GM12875 (cell line): ENCODE data around the gene OPTC.

Experiments
- H3K4me3 ChIP-seq: one replicate; pipeline ENCODE4 v1.5.1; 2011; ENCODE audit warnings: low read depth, low read length, control low read depth
- TF ChIP-seq, protein P1 (sequence below): IDR thresholded peaks from 2 replicates; pipeline ENCODE4 v1.5.1; 2011; ENCODE audit warnings: low read depth, mild to moderate bottlenecking, control low read depth, inconsistent platforms, low read length, moderate library complexity, borderline replicate concordance; ENCODE audit not compliant: insufficient read depth

The OPTC gene

DNA sequence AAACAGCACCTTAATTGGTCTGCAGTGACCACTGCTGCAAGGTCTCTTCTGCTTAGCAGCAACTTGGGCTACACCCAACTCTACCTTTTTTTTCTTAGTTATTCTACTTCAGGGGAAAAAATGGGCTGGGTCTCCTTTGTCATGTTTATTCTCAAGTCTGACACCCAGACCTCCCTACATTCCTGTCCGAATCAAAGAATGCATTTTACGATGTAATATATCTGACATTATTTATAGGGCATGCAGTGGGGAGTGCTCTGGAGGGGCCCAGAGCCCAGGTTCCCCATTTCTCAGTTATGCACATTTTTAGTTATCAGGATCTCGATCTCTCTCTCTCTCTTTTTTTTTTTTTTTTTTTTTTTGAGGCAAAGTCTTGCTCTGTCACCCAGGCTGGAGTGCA, 50.5 kb downstream of the OPTC start:
- no peak overlapping the region for H3K4me3 ChIP-seq
- TF ChIP-seq, protein P1, sequence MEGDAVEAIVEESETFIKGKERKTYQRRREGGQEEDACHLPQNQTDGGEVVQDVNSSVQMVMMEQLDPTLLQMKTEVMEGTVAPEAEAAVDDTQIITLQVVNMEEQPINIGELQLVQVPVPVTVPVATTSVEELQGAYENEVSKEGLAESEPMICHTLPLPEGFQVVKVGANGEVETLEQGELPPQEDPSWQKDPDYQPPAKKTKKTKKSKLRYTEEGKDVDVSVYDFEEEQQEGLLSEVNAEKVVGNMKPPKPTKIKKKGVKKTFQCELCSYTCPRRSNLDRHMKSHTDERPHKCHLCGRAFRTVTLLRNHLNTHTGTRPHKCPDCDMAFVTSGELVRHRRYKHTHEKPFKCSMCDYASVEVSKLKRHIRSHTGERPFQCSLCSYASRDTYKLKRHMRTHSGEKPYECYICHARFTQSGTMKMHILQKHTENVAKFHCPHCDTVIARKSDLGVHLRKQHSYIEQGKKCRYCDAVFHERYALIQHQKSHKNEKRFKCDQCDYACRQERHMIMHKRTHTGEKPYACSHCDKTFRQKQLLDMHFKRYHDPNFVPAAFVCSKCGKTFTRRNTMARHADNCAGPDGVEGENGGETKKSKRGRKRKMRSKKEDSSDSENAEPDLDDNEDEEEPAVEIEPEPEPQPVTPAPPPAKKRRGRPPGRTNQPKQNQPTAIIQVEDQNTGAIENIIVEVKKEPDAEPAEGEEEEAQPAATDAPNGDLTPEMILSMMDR: no peak

DNA sequence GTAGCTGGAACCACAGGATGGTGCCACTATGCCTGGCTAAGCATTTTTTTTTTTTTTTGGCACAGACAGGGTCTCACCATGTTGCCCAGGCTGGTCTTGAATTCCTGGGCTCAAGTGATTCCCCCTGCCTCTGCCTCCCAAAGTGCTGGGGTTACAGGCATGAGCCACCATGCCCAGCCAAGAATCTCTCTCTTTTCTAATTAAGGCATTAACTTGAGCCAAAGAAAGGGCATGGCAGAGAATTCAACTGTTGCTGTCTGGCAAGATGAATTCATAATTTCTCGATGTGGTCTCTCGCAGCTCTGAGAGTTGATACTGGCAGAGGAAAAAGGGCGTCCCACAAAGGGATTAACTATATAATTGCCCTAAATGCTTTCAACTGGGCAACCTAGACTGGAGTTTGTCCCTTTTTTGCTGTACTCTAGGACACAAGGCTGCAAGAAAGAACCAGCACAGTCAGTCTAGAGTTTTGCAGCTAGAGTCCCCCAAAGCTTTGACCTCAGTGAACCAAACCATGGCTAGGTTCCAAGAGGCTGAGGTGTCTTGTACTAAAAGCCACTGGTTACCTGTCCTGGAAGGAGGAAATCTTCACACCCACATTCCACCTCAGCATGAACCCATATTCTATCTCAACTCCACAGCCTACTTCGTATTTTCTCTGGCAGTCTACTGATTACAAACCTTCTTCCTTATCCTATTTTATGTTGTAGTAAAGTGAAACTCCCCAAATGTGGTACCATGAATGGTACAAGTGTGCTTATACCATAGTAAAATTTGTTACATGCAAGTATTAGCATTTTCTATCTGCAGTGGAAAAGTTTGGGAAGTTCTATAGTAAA, 51.2 kb downstream of the OPTC start:
- H3K4me3 ChIP-seq: no peak overlapping the region
- TF ChIP-seq, protein P1: no peak

DNA sequence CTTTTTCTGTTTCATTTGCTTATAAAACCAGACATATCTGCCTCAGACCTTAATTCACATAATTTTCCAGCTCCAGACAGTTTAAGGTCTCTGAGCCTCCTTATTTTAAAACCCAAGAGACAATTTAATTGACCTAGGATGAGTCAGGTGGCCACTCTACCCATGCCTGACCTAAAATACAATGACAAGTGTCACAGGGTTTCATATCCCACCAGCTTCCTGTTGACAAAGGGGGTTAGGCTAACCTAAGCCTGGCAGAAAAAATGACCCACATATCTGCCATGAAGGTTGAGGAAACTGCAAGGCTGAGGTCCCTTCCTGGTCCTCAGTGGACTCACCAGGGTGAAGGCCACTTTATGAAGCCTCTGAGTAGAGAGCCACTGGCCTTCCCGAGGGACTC, 52.3 kb downstream of the OPTC start:
- no peak overlapping the region for H3K4me3 ChIP-seq
- TF ChIP-seq, protein P1: no peak

DNA sequence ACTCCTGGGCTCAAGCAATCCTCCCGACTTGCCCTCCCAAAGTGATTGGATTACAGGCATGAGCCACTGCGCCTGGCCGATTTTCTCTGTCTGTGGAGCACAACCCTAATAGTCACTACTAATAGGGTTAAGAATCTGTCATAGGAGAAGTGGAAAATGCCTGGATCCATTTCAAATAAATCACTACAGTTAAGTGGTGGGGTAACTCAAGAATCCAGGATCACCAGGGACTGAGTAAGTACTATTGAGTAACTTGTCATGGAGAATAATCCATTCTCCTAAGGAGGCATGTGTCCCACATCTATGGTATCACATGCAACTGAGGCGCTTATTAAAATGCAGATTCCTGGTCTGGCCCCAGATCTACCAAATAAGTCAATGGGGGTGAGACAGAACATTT, 53.2 kb downstream of the OPTC start:
- no peak overlapping the region for H3K4me3 ChIP-seq
- TF ChIP-seq, protein P1: no peak

DNA sequence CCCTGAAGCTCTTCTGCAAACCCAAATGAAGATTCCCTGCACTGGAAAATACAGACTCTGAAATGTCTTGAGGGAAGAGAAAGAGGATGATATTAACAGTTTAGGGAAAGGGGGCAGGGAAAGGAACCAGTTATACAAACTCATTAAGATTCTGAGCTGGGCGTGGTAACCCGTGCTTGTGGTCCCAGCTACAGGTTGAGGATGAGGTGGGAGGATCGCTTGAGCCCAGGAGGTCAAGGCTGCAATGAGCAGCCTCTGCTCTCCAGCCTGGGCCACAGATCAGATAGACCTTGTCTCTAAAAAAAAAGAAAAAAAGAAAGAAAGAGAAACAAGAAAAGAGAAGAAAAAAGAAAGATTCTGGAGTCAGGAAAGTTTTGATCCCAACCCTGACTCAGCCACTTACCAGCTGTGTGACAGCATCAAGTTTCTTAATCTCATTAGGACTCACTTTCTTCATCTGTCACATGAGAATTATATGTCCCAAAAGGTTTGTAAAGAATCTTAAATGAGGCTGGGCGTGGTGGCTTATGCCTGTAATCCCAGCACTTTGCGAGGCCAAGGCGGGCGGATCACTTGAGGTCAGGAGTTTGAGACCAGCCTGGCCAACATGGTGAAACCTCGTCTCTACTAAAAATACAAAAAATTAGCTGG, 53.9 kb downstream of the OPTC start:
- H3K4me3 ChIP-seq: no peak overlapping the region
- TF ChIP-seq, protein P1: no peak

DNA sequence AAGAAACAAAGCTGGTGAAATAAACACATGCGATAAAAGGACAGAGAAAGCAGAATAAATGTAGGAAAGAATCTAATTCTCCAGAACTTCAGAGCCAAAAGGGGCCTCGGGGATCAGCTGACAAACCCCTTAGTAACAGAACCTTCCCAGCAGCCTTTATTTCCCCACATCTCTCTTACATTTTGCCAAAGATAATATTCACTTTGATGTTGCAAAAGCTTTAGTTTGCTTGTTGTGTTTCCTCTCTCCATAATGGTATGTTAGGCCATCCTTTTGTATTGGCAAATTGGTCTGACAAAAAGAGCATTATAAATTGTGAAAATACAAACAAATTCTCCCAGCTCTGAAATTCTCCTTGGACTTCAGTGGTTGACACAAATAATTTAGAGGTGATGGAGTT, 54.9 kb downstream of the OPTC start:
- TF ChIP-seq, protein P1: no peak
- no peak overlapping the region for H3K4me3 ChIP-seq

DNA sequence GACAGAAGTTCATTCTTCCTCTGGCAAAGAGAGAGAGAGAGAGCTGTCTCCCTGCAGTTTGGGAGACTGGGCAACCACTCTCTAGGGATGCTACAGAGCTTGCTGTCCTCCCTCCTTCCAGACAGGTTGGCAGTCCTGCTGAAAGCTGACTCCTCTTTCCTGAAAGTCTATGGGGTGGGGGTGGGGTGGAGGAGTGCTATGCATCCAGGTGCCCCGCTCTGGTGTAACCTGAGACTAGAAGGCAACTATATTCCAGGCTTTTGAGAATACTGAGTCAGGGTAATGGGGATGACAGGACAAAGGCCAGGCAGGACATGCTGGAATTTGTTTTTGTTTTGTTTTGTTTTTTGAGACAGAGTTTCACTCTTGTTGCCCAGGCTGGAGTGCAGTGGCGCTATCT, 55.4 kb downstream of the OPTC start:
- TF ChIP-seq, protein P1: no peak
- no peak overlapping the region for H3K4me3 ChIP-seq
